ENCODE results near the gene OR1G1. TPM values are rescaled to one million over a fixed set of nuclear protein-coding genes. Genes with fewer than 3 reads are reported as not detected.
"Not testable (repeated sequence)": the region's sequence is repeated elsewhere in the genome, so short reads cannot be mapped to it uniquely, and the experiment has no call there.

The OR1G1 gene
- polyA plus RNA-seq, 1 donor from 2014 or later = not detected

DNA sequence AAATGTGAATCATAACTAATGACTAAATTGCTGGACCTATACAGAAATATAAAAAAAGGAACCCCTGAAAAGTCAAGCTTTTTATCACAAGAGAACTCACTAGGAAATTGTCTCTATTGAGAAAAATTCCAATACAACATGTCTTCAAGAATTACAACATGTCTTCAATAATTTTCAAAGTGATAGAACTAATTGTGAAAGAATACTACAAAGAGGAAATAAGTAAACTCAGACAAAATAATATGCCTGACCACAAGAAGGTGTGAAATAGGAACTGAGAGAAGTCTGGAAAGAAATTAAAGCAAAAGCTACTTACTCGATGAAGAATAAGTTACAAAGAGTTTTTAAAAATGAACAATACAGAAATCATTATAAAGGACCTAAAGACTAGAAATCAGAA, 29.9 kb upstream of the OR1G1 start:
- no peaks in the 10 kb centered on the region for H3K27me3 ChIP-seq (ENCODE audit: insufficient read depth, low read depth, low read length)
- no peak overlapping the region for H3K27ac ChIP-seq (ENCODE audit: low read length)
- H3K9me3 ChIP-seq (ENCODE audit: low read length) = no peaks in the 10 kb centered on the region
- H3K9ac ChIP-seq (ENCODE audit: low read length) = no peak overlapping the region
- H2AFZ ChIP-seq (ENCODE audit: low read depth, low read length) = no peak overlapping the region
- TF ChIP-seq EZH2 (IDR thresholded peaks at IDR 0.05; ENCODE audit: borderline replicate concordance, insufficient read depth, low read length, poor library complexity, severe bottlenecking) (no peak), SMC3 (conservative IDR thresholded peaks at IDR 0.05; ENCODE audit: poor library complexity) (no peak), EP300 (conservative IDR thresholded peaks at IDR 0.05; ENCODE audit: poor library complexity, severe bottlenecking) (no peak), RAD21 (conservative IDR thresholded peaks at IDR 0.05) (no peak), TAF1 (IDR thresholded peaks at IDR 0.05; ENCODE audit: low read depth) (no peak)
- TF ChIP-seq, protein P1, sequence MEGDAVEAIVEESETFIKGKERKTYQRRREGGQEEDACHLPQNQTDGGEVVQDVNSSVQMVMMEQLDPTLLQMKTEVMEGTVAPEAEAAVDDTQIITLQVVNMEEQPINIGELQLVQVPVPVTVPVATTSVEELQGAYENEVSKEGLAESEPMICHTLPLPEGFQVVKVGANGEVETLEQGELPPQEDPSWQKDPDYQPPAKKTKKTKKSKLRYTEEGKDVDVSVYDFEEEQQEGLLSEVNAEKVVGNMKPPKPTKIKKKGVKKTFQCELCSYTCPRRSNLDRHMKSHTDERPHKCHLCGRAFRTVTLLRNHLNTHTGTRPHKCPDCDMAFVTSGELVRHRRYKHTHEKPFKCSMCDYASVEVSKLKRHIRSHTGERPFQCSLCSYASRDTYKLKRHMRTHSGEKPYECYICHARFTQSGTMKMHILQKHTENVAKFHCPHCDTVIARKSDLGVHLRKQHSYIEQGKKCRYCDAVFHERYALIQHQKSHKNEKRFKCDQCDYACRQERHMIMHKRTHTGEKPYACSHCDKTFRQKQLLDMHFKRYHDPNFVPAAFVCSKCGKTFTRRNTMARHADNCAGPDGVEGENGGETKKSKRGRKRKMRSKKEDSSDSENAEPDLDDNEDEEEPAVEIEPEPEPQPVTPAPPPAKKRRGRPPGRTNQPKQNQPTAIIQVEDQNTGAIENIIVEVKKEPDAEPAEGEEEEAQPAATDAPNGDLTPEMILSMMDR (IDR thresholded peaks at IDR 0.05; ENCODE audit: poor library complexity, severe bottlenecking) = no peak
- H3K9me2 ChIP-seq (ENCODE audit: insufficient read depth, low read length) = no peaks in the 10 kb centered on the region
- H3K4me3 ChIP-seq (ENCODE audit: low read length) = no peak overlapping the region
- H4K20me1 ChIP-seq (ENCODE audit: insufficient read depth) = no peaks in the 10 kb centered on the region
- H3F3A ChIP-seq (ENCODE audit: insufficient read depth, low read length, poor library complexity, severe bottlenecking) = no peaks in the 10 kb centered on the region
- no peak overlapping the region for H3K4me2 ChIP-seq (ENCODE audit: low read length)
- H3K36me3 ChIP-seq (ENCODE audit: insufficient read depth, low read length) = no peaks in the 10 kb centered on the region
- H3K79me2 ChIP-seq (replicated peaks; ENCODE audit: insufficient read depth, low read length) = no peaks in the 10 kb centered on the region

DNA sequence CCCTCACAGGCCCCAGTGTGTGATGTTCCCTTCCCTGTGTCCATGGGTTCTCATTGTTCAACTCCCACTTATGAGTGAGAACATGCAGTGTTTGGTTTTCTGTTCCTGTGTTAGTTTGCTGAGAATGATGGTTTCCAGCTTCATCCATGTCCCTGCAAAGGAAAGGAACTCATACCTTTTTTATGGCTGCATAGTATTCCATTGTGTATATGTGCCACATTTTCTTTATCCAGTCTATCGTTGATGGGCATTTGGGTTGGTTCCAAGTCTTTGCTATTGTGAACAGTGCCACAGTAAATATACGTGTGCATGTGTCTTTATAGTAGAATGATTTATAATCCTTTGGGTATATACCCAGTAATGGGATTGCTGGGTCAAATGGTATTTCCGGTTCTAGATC, 10.1 kb upstream of the OR1G1 start:
- H3K9me3 ChIP-seq (ENCODE audit: low read length); H3K79me2 ChIP-seq (replicated peaks; ENCODE audit: insufficient read depth, low read length); H3K9ac ChIP-seq (ENCODE audit: low read length); H3K36me3 ChIP-seq (ENCODE audit: insufficient read depth, low read length); H2AFZ ChIP-seq (ENCODE audit: low read depth, low read length); H4K20me1 ChIP-seq (ENCODE audit: insufficient read depth); H3K9me2 ChIP-seq (ENCODE audit: insufficient read depth, low read length); H3K4me2 ChIP-seq (ENCODE audit: low read length); H3K27ac ChIP-seq (ENCODE audit: low read length); H3F3A ChIP-seq (ENCODE audit: insufficient read depth, low read length, poor library complexity, severe bottlenecking); H3K27me3 ChIP-seq (ENCODE audit: insufficient read depth, low read depth, low read length); H3K4me3 ChIP-seq (ENCODE audit: low read length): not testable (repeated sequence)

DNA sequence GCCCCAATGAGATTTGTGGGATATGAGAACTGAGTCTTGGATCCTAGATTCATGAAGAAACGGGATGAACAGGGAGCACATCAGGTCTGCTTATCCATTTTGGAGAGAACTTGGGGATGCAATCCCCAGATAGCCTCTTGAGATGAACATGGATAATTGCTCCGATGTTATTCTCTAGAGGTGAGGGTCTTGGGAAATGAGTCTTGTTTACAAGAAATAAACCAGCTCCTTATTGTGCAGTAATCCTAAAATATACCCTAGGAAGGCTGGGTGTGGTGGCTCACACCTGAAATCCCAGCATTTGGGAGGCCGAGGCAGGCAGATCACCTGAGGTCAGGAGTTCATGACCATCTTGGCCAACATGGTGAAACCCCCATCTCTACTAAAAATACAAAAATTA, 23.0 kb downstream of the OR1G1 start, which contains the start of gene OR1D2:
TSS of gene OR1D2 (minus strand) at position 101 of the 400 bp plus-strand sequence. CDS start 11,426 bp downstream, outside the sequence.
- Histone ChIP-seq H3K9me3 (ENCODE audit: low read length) (no peaks in the 10 kb centered on the region), H3K27me3 (ENCODE audit: insufficient read depth, low read depth, low read length) (no peaks in the 10 kb centered on the region), H3K27ac (ENCODE audit: low read length) (no peak within 1 kb of the TSS)

More for the DNA sequence above, 23.0 kb downstream of the OR1G1 start, which contains the start of gene OR1D2:
- Histone ChIP-seq H3K4me2 (ENCODE audit: low read length) (no peak within 1 kb of the TSS), H3F3A (ENCODE audit: insufficient read depth, low read length, poor library complexity, severe bottlenecking) (no peaks in the 10 kb centered on the region), H3K4me3 (ENCODE audit: low read length) (no peak within 1 kb of the TSS), H3K79me2 (replicated peaks; ENCODE audit: insufficient read depth, low read length) (no peaks in the 10 kb centered on the region), H4K20me1 (ENCODE audit: insufficient read depth) (no peaks in the 10 kb centered on the region), H3K9ac (ENCODE audit: low read length) (no peak within 1 kb of the TSS), H3K36me3 (ENCODE audit: insufficient read depth, low read length) (no peaks in the 10 kb centered on the region), H2AFZ (ENCODE audit: low read depth, low read length) (no peak within 1 kb of the TSS), H3K9me2 (ENCODE audit: insufficient read depth, low read length) (no peaks in the 10 kb centered on the region)
- TF ChIP-seq POLR2AphosphoS5 (IDR thresholded peaks at IDR 0.05) (no peak), MXI1 (conservative IDR thresholded peaks at IDR 0.05; ENCODE audit: poor library complexity, severe bottlenecking) (no peak), EZH2 (IDR thresholded peaks at IDR 0.05; ENCODE audit: borderline replicate concordance, insufficient read depth, low read length, poor library complexity, severe bottlenecking) (no peak), TAF1 (IDR thresholded peaks at IDR 0.05; ENCODE audit: low read depth) (no peak)
- TF ChIP-seq, protein P2, sequence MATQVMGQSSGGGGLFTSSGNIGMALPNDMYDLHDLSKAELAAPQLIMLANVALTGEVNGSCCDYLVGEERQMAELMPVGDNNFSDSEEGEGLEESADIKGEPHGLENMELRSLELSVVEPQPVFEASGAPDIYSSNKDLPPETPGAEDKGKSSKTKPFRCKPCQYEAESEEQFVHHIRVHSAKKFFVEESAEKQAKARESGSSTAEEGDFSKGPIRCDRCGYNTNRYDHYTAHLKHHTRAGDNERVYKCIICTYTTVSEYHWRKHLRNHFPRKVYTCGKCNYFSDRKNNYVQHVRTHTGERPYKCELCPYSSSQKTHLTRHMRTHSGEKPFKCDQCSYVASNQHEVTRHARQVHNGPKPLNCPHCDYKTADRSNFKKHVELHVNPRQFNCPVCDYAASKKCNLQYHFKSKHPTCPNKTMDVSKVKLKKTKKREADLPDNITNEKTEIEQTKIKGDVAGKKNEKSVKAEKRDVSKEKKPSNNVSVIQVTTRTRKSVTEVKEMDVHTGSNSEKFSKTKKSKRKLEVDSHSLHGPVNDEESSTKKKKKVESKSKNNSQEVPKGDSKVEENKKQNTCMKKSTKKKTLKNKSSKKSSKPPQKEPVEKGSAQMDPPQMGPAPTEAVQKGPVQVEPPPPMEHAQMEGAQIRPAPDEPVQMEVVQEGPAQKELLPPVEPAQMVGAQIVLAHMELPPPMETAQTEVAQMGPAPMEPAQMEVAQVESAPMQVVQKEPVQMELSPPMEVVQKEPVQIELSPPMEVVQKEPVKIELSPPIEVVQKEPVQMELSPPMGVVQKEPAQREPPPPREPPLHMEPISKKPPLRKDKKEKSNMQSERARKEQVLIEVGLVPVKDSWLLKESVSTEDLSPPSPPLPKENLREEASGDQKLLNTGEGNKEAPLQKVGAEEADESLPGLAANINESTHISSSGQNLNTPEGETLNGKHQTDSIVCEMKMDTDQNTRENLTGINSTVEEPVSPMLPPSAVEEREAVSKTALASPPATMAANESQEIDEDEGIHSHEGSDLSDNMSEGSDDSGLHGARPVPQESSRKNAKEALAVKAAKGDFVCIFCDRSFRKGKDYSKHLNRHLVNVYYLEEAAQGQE (IDR thresholded peaks at IDR 0.05; ENCODE audit: borderline replicate concordance) = no peak

Other genes with a start within 250 kb of the OR1G1 start
- not detected in 2 replicates for gene OR1D5, start 63.9 kb downstream of the OR1G1 start, polyA plus RNA-seq
- gene OR1D2, start 23.1 kb downstream of the OR1G1 start, polyA plus RNA-seq = not detected in 2 replicates
- not detected in 2 replicates for gene OR1A2, start 70.0 kb upstream of the OR1G1 start, polyA plus RNA-seq
- gene OR1A1, start 80.1 kb upstream of the OR1G1 start, polyA plus RNA-seq = not detected in 2 replicates
- gene OR3A1, start 170.8 kb upstream of the OR1G1 start, polyA plus RNA-seq = not detected in 2 replicates